ENCODE data around the gene CRACDL. TPM values are rescaled to one million over a fixed set of nuclear protein-coding genes. Genes with fewer than 3 reads are reported as not detected.
A peak's percentile ranks its signal among the peaks of the same experiment; 100 is the strongest.

Gene CRACDL
- total and polyA plus RNA-seq, 8 donors: 3.6 to 11.0 (median 6.0) TPM

- H3K9me3 ChIP-seq: no peaks in the 10 kb centered on the region
- H3K27me3 ChIP-seq: no peaks in the 10 kb centered on the region
- H3K36me3 ChIP-seq: no peaks in the 10 kb centered on the region
- no peak for ATAC-seq
- intact Hi-C loops (cut with DNase I): no loop called here
- FAIRE-seq: no peak
- no peak overlapping the region for H3K27ac ChIP-seq
- no peak overlapping the region for H3K4me3 ChIP-seq
- TF ChIP-seq CTCF (IDR thresholded peaks at IDR 0.05): no peak
- no peaks in the 10 kb centered on the region for H3K4me1 ChIP-seq
- DNase-seq: no peak
- 88 to 100% methylated on average over 1 of the region's 1 CpG for WGBS, 2 donors
Measured at GRCh38 chr2:98940102-98940501, 4.1 kb upstream of the CRACDL start.

GRCh38 chr2:98937906-98938305, 1.9 kb upstream of the CRACDL start:
- DNase-seq (no peak), ATAC-seq (no peak), FAIRE-seq (no peak)
- WGBS, 2 donors: 90% methylated on average over 2 of the region's 2 CpGs
- H3K9me3 ChIP-seq: no peaks in the 10 kb centered on the region
- H3K4me3 ChIP-seq: no peak overlapping the region
- no peaks in the 10 kb centered on the region for H3K27me3 ChIP-seq
- no peak overlapping the region for H3K27ac ChIP-seq
- intact Hi-C loops (cut with DNase I): no loop called here
- TF ChIP-seq CTCF (IDR thresholded peaks at IDR 0.05): no peak
- no peaks in the 10 kb centered on the region for H3K4me1 ChIP-seq
- no peaks in the 10 kb centered on the region for H3K36me3 ChIP-seq

GRCh38 chr2:98936353-98937351, 627 bp upstream of the CRACDL start:
- intact Hi-C loops (cut with DNase I): no loop called here
- Histone ChIP-seq H3K4me1 (no peaks in the 10 kb centered on the region), H3K27me3 (no peaks in the 10 kb centered on the region), H3K36me3 (no peaks in the 10 kb centered on the region), H3K4me3 (peak overlapping the region; percentile 43 to 71 (median 48)), H3K27ac (peak overlapping the region in 2 of 4 donors; percentile 26 to 28), H3K9me3 (no peaks in the 10 kb centered on the region)
- DNase-seq (peak; percentile 46 to 80 (median 67)), FAIRE-seq (no peak), ATAC-seq (peak; percentile 67 to 81 (median 73))
- WGBS, 2 donors: 17 to 27% methylated on average over 72 to 100 of the region's 100 CpGs
- TF ChIP-seq CTCF (IDR thresholded peaks at IDR 0.05): no peak

GRCh38 chr2:98935111-98935770, 784 bp downstream of the CRACDL start:
- peak overlapping the region; percentile 43 to 71 (median 48) for H3K4me3 ChIP-seq
- ATAC-seq (peak; percentile 28 to 48 (median 33)), FAIRE-seq (no peak), DNase-seq (no peak)
- intact Hi-C loops (cut with DNase I): no loop called here
- TF ChIP-seq CTCF (IDR thresholded peaks at IDR 0.05): no peak
- WGBS, 2 donors: 4 to 5% methylated on average over 19 of the region's 19 CpGs
- H3K27me3 ChIP-seq: no peaks in the 10 kb centered on the region
- H3K27ac ChIP-seq: peak overlapping the region in 1 of 4 donors; percentile 28
- H3K9me3 ChIP-seq: no peaks in the 10 kb centered on the region
- no peaks in the 10 kb centered on the region for H3K4me1 ChIP-seq
- no peaks in the 10 kb centered on the region for H3K36me3 ChIP-seq

Data from pancreas (tissue), 10 donors.